ENCODE measurements around the gene TIAM2.
"Not testable (repeated sequence)": the region's sequence is repeated elsewhere in the genome, so short reads cannot be mapped to it uniquely, and the experiment has no call there.

Gene TIAM2

DNA sequence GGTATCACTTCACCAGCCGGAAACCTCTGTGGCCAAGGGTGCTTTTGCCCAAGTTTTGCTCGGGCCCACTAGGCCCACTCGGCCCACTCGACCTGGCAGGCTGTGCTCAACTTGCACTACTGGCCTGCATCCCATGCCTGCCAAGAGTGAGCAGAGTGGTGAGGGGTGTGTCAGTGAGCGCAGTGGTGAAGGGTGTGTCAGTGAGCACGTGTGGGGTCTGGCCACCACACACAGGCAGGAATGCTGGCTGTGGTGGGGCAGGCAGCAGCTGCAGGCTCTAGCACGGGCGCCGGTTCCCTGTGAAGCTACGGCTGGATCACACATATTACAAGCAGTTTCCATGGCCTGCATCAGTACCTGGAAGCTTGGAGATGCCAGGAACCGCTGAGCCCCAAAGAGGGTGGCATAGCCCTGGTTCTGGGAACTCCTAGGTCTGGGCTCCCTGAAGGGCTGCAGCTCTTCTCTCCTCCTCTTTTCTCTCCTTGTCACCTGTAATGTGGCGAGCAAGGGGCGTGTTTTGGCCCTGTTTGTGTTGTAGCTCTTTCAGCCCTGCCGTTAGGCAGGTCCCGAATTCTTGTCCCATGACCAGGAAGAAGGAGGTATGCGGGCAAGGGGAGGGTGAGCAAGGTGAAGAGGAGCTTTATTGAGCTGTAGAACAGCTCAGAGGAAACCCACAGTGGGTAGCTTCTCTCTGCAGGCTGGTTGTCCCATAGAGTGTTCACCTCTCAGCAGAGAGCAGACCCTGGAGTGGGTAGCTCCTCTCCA, 217.7 kb downstream of the TIAM2 start:
- no peak for DNase-seq

- DNase-seq = no peak
Observed at GRCh38 chr6:155213611-155214372, 218.7 kb downstream of the TIAM2 start.

DNA sequence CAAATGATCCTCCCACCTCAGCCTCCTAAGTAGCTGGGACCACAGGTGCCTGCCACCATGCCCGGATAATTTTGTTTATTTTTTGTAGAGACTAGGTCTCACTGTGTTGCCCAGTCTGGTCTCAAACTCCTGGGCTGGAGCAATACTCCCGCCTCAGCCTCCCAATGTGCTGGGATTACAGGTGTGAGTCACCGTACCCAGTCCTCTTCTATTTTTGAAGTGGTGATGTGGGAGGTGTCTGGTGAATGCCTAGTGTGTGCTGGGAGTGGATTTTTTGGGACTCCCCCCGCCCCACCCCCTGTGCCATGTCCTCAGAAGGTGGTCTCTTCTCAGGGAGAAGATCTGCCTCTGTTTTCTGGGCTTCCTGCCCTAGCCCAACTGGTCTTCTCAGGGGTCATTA, 220.8 kb downstream of the TIAM2 start:
- DNase-seq = no peak

- no peak for DNase-seq
Observed at GRCh38 chr6:155216312-155217046, 221.4 kb downstream of the TIAM2 start.

- DNase-seq = not testable (repeated sequence)
Observed at GRCh38 chr6:155218711-155219110, 223.6 kb downstream of the TIAM2 start.

- no peak for DNase-seq
Observed at GRCh38 chr6:155219299-155219698, 224.2 kb downstream of the TIAM2 start.

- no peak for DNase-seq
Observed at GRCh38 chr6:155219858-155220301, 224.8 kb downstream of the TIAM2 start.

GRCh38 chr6:155221086-155221485, 226.0 kb downstream of the TIAM2 start:
- no peak for DNase-seq

DNA sequence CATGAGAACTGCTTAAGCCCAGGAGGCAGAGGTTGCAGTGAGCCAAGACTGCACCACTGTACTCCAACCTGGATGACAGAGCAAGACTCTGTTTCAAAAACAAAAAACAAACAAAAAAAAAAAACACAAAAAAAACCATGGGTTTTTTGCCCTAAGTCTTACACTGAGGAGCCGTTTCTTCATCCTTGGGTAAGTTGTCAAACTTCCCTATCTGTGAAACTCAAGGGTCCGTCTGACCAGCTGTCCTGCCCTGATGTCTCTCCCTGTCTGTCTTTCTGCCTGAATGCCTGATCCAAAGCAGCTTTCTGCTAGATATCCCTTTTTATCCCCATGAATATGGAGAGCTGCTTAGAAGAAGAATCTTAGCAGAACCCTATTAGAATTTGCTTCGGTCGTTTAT, 227.4 kb downstream of the TIAM2 start:
- DNase-seq = no peak

DNA sequence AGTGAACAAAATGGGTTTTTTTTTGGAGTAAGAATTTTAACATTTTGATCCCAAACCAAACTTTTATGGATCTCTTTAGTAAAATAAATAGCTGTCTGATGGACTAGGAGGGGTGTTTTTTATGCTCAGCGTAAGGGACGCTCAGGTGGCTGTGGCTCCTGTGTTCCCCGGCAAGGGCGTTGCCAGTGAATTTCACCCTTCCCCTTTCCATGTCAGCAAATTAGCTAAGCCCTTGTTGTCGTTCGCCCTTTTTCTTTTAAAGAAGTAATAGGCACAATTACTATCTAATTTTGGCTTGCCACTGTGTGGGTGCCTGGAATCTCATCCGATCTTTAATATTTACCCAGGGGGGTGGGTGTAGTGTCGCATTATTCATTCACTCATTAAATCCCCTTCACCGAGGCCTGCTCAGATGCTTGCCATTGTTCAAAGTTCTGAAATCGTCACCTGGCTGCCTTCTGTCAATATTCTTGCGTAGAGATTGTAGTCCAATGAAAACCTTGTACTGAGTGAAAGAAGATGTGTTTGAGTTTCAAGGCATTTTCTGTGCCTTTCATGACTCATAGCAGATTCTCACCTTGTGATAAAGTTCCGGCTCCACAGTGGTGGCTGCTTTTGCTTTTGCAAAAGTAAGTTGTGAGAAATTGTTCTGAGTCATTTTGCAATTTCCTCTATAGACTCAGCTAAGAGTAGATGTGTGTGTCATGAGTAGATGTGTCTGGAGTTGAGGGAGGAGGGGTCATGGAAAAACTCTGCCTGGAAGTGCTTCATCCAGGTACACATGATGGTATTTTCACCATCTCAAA, 228.7 kb downstream of the TIAM2 start:
- no peak for DNase-seq

- no peak for DNase-seq
Observed at GRCh38 chr6:155224618-155225017, 229.5 kb downstream of the TIAM2 start.

GRCh38 chr6:155227046-155227445, 231.9 kb downstream of the TIAM2 start:
- DNase-seq = no peak

DNA sequence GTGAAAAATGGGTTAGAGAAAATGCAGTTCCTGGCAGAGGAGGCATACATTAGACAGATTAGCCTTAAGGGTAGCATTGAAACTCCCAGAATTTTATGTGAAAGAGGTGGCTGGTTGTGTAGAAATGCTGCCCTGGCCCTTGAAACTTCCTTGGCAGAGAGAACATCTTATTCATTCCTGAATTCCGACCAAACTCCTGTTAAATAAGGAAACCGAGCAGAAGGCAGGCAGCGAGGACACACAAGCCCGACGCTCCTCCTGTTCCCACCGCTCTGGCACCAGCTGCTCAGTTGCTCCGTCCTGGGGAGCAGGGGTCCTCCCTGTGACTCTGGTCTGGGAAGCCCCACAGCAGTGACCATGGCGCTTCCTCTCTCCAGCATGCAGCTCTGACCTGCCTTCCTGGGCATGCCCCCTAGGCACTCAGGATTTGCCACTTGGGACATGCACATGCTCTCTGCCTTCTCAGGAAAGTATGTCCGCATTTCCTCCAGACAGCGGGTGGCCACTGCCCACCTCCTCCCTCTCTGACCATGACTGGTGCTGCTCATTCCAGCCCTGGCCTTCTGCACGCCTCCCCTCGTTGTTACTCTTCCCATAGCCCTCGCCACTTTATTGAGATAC, 233.5 kb downstream of the TIAM2 start:
- DNase-seq = no peak

DNA sequence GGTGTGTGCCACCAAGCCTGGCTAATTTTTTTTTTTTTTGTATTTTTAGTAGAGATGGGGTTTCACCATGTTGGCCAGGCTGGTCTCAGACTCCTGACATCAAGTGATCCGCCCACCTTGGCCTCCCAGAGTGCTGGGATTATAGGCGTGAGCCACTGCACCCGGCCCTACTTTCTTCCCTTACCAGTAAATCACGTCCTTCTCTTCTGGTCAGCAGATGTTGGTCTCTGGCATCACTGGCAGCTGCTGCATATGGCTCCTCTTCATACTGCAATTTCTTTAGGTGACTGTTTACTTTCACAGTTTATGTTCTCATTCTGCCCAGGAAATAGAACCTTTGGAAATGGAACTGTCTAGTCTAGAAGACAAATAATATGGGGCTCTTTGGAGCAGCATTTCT, 235.9 kb downstream of the TIAM2 start:
- DNase-seq = not testable (repeated sequence)

GRCh38 chr6:155232848-155233247, 237.7 kb downstream of the TIAM2 start:
- DNase-seq = no peak

- DNase-seq = no peak
Observed at GRCh38 chr6:155234167-155234566, 239.1 kb downstream of the TIAM2 start.

DNA sequence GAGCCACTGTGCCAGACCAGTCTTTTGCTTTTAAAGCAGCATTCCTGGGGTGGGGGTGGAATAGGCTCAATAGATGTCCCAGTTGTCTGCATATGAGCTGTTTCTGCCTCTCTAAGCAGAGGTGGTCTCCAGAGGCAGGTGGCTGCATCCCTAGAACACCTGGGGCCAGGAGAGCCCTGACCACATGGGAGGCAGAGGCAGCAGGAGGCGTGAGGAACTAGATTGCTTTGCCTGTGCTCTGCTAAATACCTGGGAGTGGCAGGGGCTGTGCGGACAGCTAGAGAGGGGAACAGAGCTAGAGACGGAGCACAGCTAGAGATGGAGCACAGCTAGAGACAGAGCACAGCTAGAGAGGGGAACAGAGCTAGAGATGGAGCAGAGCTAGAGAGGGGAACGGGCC, 239.6 kb downstream of the TIAM2 start:
- no peak for DNase-seq

GRCh38 chr6:155235087-155235486, 240.0 kb downstream of the TIAM2 start:
- no peak for DNase-seq

DNA sequence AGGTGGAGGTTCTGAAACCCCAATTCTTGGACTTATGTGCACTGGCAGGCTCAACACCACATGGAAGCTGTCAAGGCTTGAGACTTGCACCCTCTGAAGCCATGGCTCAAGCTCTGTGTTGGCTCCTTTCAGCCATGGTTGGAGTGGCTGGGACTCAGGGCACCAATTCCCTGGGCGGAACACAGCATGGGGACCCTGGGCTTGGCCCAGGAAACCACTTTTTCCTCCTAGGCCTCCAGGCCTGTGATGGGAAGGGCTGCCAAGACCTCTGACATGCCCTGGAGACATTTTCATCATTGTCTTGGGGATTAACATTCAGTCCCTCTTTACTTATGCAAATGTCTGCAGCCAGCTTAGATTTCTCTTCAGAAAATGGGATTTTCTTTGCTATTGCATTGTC, 242.5 kb downstream of the TIAM2 start:
- no peak for DNase-seq

DNA sequence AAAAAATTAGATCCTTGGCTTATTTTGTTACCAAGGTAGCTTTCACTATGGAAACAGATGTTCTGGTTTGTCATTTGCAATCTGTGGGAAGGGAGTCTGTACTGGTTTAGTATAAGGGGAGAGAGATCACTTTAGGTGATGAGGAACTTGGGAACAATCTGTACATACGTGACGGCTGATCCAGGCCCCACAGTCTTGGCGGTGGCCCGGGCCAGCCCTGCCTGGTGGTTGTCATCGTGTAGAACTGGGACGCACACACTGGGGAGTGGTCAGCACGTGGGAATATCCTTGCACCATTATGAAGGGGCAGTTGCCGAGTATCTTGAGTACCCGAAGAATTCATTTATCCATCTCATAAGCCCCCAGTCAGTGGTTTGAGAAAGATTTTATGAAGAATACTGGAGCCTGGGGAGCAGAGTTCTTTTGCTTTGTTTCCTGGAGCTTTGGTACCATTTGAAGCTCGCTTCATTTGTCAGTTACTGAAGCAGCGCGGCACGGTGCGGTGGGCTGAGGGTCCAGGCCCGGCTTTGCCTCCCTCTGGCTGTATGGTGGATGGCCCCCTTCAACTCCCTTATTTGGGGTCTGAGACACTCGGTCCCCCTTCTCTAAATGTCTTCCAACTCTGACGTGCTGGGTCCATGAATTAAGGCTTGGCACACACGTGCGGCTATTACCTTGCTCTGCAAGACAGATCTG, 245.9 kb downstream of the TIAM2 start:
- no peak for DNase-seq

DNA sequence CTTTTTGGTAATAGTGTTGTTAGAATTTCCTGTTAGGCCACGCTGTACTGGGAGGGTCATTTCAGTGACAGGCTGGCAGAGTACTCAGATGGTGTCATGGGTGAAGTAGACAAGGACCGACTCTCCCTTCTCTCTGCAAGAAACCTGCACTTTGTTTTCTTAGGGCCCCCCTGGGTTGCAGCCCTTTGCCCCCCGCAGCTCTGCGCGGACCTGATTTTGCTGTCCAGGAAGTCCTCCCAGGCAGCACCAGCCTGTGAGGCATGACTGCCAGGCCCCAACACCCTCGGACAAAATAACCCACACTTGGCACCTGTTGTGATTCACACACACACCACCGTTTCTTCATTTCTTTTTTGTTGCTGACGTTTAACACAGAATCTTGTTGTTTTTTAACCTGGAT, 246.9 kb downstream of the TIAM2 start:
- DNase-seq = no peak

GRCh38 chr6:155244434-155244833, 249.3 kb downstream of the TIAM2 start:
- no peak for DNase-seq
